ENCODE measurements around the gene ISG20.

Gene ISG20

GRCh38 chr15:88701561-88702095 lies 62.8 kb downstream of the ISG20 start:
- ChIA-PET CTCF (interaction anchor here (0.5 kb wide), 1 partner anchor 711 kb away, joined by 4 read pairs; no protein-coding TSS in a partner anchor), POLR2A (no interaction called here)
- Histone ChIP-seq H3K27me3 (replicated peaks in 2 of 5; ENCODE audit: control insufficient read depth in 4 of 5, insufficient read depth in 5 of 5, low read length in 4 of 5) (peaks cover 5 to 21% (median 11%) of the 10 kb centered on the region in 5 experiments), H3K36me3 (ENCODE audit: control insufficient read depth in 4 of 4, insufficient read depth in 4 of 4, low read length in 3 of 4) (no peaks in the 10 kb centered on the region), H3K9me3 (ENCODE audit: control extremely low read depth in 1 of 5, control insufficient read depth in 4 of 5, insufficient read depth in 2 of 5, low read depth in 1 of 5, low read length in 4 of 5) (peaks cover 0 to 2% (median 0%) of the 10 kb centered on the region in 5 experiments), H3K27ac (ENCODE audit: insufficient read depth in 1 of 2, low read depth in 1 of 2, low read length in 2 of 2, poor library complexity in 1 of 2, severe bottlenecking in 2 of 2) (no peak overlapping the region), H3K4me3 (ENCODE audit: control insufficient read depth in 1 of 7, extremely low read depth in 1 of 7, insufficient read depth in 4 of 7, low read depth in 2 of 7, low read length in 6 of 7) (no peak overlapping the region), H3K4me1 (ENCODE audit: control extremely low read depth in 1 of 4, control insufficient read depth in 4 of 4, insufficient read depth in 4 of 4, low read length in 3 of 4) (peaks cover 0 to 12% (median 3%) of the 10 kb centered on the region in 4 experiments)
- 100% methylated on average over 1 of the region's 2 CpGs for WGBS (ENCODE audit: insufficient coverage)
- no peak for DNase-seq

GRCh38 chr15:88702983-88703382 lies 64.2 kb downstream of the ISG20 start:
- Histone ChIP-seq H3K4me3 (ENCODE audit: control insufficient read depth in 1 of 7, extremely low read depth in 1 of 7, insufficient read depth in 4 of 7, low read depth in 2 of 7, low read length in 6 of 7) (no peak overlapping the region), H3K27ac (ENCODE audit: insufficient read depth in 1 of 2, low read depth in 1 of 2, low read length in 2 of 2, poor library complexity in 1 of 2, severe bottlenecking in 2 of 2) (no peak overlapping the region), H3K27me3 (replicated peaks in 2 of 5; ENCODE audit: control insufficient read depth in 4 of 5, insufficient read depth in 5 of 5, low read length in 4 of 5) (peaks cover 5 to 17% (median 11%) of the 10 kb centered on the region in 5 experiments), H3K36me3 (ENCODE audit: control insufficient read depth in 4 of 4, insufficient read depth in 4 of 4, low read length in 3 of 4) (no peaks in the 10 kb centered on the region), H3K9me3 (ENCODE audit: control extremely low read depth in 1 of 5, control insufficient read depth in 4 of 5, insufficient read depth in 2 of 5, low read depth in 1 of 5, low read length in 4 of 5) (peaks cover 0 to 2% (median 0%) of the 10 kb centered on the region in 5 experiments), H3K4me1 (ENCODE audit: control extremely low read depth in 1 of 4, control insufficient read depth in 4 of 4, insufficient read depth in 4 of 4, low read length in 3 of 4) (peaks cover 0 to 12% (median 3%) of the 10 kb centered on the region in 4 experiments)
- ChIA-PET POLR2A (no interaction called here), CTCF (no interaction called here)
- WGBS (ENCODE audit: insufficient coverage), result 77% methylated on average over 5 of the region's 5 CpGs
- DNase-seq, result no peak

GRCh38 chr15:88703533-88703932 lies 64.7 kb downstream of the ISG20 start:
- 95% methylated on average over 5 of the region's 5 CpGs for WGBS (ENCODE audit: insufficient coverage)
- Histone ChIP-seq H3K27ac (ENCODE audit: insufficient read depth in 1 of 2, low read depth in 1 of 2, low read length in 2 of 2, poor library complexity in 1 of 2, severe bottlenecking in 2 of 2) (no peak overlapping the region), H3K4me1 (ENCODE audit: control extremely low read depth in 1 of 4, control insufficient read depth in 4 of 4, insufficient read depth in 4 of 4, low read length in 3 of 4) (peaks cover 0 to 12% (median 3%) of the 10 kb centered on the region in 4 experiments), H3K9me3 (ENCODE audit: control extremely low read depth in 1 of 5, control insufficient read depth in 4 of 5, insufficient read depth in 2 of 5, low read depth in 1 of 5, low read length in 4 of 5) (peaks cover 0 to 2% (median 0%) of the 10 kb centered on the region in 5 experiments), H3K4me3 (ENCODE audit: control insufficient read depth in 1 of 7, extremely low read depth in 1 of 7, insufficient read depth in 4 of 7, low read depth in 2 of 7, low read length in 6 of 7) (no peak overlapping the region), H3K36me3 (ENCODE audit: control insufficient read depth in 4 of 4, insufficient read depth in 4 of 4, low read length in 3 of 4) (no peaks in the 10 kb centered on the region), H3K27me3 (replicated peaks in 2 of 5; ENCODE audit: control insufficient read depth in 4 of 5, insufficient read depth in 5 of 5, low read length in 4 of 5) (peaks cover 2 to 17% (median 11%) of the 10 kb centered on the region in 5 experiments)
- POLR2A ChIA-PET, result no interaction called here
- CTCF ChIA-PET, result no interaction called here
- DNase-seq, result no peak

- 6% methylated on average over 40 of the region's 60 CpGs for WGBS (ENCODE audit: insufficient coverage)
- POLR2A ChIA-PET, result no interaction called here
- DNase-seq, result peak; percentile 15 to 48 (median 16)
These were observed 66.3 kb downstream of the ISG20 start for GRCh38 chr15:88704791-88705768.

GRCh38 chr15:88705769-88706165 lies 67.0 kb downstream of the ISG20 start:
- POLR2A ChIA-PET, result no interaction called here
- Histone ChIP-seq H3K27me3 (replicated peaks in 2 of 5; ENCODE audit: control insufficient read depth in 4 of 5, insufficient read depth in 5 of 5, low read length in 4 of 5) (peaks cover 2 to 20% (median 11%) of the 10 kb centered on the region in 5 experiments), H3K36me3 (ENCODE audit: control insufficient read depth in 4 of 4, insufficient read depth in 4 of 4, low read length in 3 of 4) (no peaks in the 10 kb centered on the region), H3K4me3 (ENCODE audit: control insufficient read depth in 1 of 7, extremely low read depth in 1 of 7, insufficient read depth in 4 of 7, low read depth in 2 of 7, low read length in 6 of 7) (peak overlapping the region in 5 of 7 experiments; percentile 39 to 88 (median 75)), H3K27ac (ENCODE audit: insufficient read depth in 1 of 2, low read depth in 1 of 2, low read length in 2 of 2, poor library complexity in 1 of 2, severe bottlenecking in 2 of 2) (no peak overlapping the region), H3K9me3 (ENCODE audit: control extremely low read depth in 1 of 5, control insufficient read depth in 4 of 5, insufficient read depth in 2 of 5, low read depth in 1 of 5, low read length in 4 of 5) (peaks cover 0 to 2% (median 0%) of the 10 kb centered on the region in 5 experiments), H3K4me1 (ENCODE audit: control extremely low read depth in 1 of 4, control insufficient read depth in 4 of 4, insufficient read depth in 4 of 4, low read length in 3 of 4) (peaks cover 0 to 12% (median 3%) of the 10 kb centered on the region in 4 experiments)
- CTCF ChIA-PET, result no interaction called here
- no peak for DNase-seq
- WGBS (ENCODE audit: insufficient coverage), result 91% methylated on average over 11 of the region's 11 CpGs

More at GRCh38 chr15:88704791-88705768, 66.3 kb downstream of the ISG20 start:
- peak overlapping the region in 6 of 7 experiments; percentile 42 to 88 (median 68) for H3K4me3 ChIP-seq (ENCODE audit: control insufficient read depth in 1 of 7, extremely low read depth in 1 of 7, insufficient read depth in 4 of 7, low read depth in 2 of 7, low read length in 6 of 7)
- H3K27ac ChIP-seq (ENCODE audit: insufficient read depth in 1 of 2, low read depth in 1 of 2, low read length in 2 of 2, poor library complexity in 1 of 2, severe bottlenecking in 2 of 2), result no peak overlapping the region
- H3K9me3 ChIP-seq (ENCODE audit: control extremely low read depth in 1 of 5, control insufficient read depth in 4 of 5, insufficient read depth in 2 of 5, low read depth in 1 of 5, low read length in 4 of 5), result peaks cover 0 to 2% (median 0%) of the 10 kb centered on the region in 5 experiments
- H3K36me3 ChIP-seq (ENCODE audit: control insufficient read depth in 4 of 4, insufficient read depth in 4 of 4, low read length in 3 of 4), result no peaks in the 10 kb centered on the region
- CTCF ChIA-PET, result no interaction called here
- peaks cover 0 to 12% (median 3%) of the 10 kb centered on the region in 4 experiments for H3K4me1 ChIP-seq (ENCODE audit: control extremely low read depth in 1 of 4, control insufficient read depth in 4 of 4, insufficient read depth in 4 of 4, low read length in 3 of 4)
- peaks cover 2 to 20% (median 11%) of the 10 kb centered on the region in 5 experiments for H3K27me3 ChIP-seq (replicated peaks in 2 of 5; ENCODE audit: control insufficient read depth in 4 of 5, insufficient read depth in 5 of 5, low read length in 4 of 5)
